ENCODE results near the gene LPIN1. TPM values are rescaled to one million over a fixed set of nuclear protein-coding genes. Genes with fewer than 3 reads are reported as not detected.

Gene LPIN1
- total and polyA plus RNA-seq, 2 of the 13 experiments (the other 11 are each of a cell fraction or from before 2014, with no cell fraction given): 9.7 to 19.4 TPM

DNA sequence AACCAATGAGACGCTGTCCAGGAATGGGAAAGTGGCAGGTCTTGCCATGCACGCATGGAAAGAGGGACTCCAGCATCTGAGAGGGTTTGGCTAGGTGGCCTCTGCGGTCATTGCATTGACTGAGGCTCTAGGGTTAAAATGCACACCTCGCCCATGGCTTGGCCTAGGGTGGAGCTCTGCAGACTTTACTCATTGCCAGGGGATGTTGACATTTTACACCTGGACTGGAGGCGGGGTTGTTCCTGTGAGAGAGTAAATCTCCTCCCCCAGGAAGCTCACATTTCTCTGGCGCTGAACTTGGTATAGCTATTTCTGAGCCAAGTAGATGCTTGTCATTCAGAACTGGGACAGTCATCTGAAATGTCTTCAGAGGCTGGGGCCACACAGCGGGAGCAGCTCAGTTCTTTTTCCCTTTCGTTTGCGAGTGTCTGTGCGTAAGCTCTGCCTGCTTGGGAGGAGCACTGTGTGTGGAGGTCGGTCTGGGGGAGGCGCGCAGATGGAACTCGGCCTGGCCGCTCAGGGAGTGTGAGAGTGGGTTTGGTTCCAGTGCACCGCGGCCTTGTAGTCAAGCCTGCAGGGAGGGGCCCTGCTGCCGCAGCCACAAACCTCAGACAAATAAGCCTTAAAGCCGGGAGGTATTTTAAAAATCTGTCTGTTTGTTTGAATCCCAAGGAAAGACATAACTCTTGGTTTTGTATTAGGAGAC, 76.5 kb downstream of the LPIN1 start (continued):
- TF ChIP-seq ZNF441 (CRISPR knock-in tag; IDR thresholded peaks at IDR 0.05; ENCODE audit: borderline replicate concordance) (no peak), ZEB1 (IDR thresholded peaks at IDR 0.05; ENCODE audit: insufficient replicate concordance, low read depth) (peak; percentile 91), ZNF329 (CRISPR knock-in tag; IDR thresholded peaks at IDR 0.05; ENCODE audit: low read depth) (no peak), SALL1 (CRISPR knock-in tag; IDR thresholded peaks at IDR 0.05) (peak; percentile 80), NCOA5 (CRISPR knock-in tag; IDR thresholded peaks at IDR 0.05) (no peak), NKX3-1 (CRISPR knock-in tag; IDR thresholded peaks at IDR 0.05) (no peak), FOXJ3 (CRISPR knock-in tag; IDR thresholded peaks at IDR 0.05; ENCODE audit: borderline replicate concordance) (no peak), ZNF766 (CRISPR knock-in tag; IDR thresholded peaks at IDR 0.05; ENCODE audit: borderline replicate concordance) (no peak), SP2 (CRISPR knock-in tag; IDR thresholded peaks at IDR 0.05) (no peak)
- TF ChIP-seq, protein P1, sequence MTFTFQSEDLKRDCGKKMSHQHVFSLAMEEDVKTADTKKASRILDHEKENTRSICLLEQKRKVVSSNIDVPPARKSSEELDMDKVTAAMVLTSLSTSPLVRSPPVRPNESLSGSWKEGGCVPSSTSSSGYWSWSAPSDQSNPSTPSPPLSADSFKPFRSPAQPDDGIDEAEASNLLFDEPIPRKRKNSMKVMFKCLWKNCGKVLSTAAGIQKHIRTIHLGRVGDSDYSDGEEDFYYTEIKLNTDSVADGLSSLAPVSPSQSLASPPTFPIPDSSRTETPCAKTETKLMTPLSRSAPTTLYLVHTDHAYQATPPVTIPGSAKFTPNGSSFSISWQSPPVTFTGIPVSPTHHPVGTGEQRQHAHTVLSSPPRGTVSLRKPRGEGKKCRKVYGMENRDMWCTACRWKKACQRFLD (CRISPR knock-in tag; IDR thresholded peaks at IDR 0.05; ENCODE audit: borderline replicate concordance): 0 out of 2 replicates have a peak, but pooled peaks have one; percentile 78
- TF ChIP-seq, protein P2, sequence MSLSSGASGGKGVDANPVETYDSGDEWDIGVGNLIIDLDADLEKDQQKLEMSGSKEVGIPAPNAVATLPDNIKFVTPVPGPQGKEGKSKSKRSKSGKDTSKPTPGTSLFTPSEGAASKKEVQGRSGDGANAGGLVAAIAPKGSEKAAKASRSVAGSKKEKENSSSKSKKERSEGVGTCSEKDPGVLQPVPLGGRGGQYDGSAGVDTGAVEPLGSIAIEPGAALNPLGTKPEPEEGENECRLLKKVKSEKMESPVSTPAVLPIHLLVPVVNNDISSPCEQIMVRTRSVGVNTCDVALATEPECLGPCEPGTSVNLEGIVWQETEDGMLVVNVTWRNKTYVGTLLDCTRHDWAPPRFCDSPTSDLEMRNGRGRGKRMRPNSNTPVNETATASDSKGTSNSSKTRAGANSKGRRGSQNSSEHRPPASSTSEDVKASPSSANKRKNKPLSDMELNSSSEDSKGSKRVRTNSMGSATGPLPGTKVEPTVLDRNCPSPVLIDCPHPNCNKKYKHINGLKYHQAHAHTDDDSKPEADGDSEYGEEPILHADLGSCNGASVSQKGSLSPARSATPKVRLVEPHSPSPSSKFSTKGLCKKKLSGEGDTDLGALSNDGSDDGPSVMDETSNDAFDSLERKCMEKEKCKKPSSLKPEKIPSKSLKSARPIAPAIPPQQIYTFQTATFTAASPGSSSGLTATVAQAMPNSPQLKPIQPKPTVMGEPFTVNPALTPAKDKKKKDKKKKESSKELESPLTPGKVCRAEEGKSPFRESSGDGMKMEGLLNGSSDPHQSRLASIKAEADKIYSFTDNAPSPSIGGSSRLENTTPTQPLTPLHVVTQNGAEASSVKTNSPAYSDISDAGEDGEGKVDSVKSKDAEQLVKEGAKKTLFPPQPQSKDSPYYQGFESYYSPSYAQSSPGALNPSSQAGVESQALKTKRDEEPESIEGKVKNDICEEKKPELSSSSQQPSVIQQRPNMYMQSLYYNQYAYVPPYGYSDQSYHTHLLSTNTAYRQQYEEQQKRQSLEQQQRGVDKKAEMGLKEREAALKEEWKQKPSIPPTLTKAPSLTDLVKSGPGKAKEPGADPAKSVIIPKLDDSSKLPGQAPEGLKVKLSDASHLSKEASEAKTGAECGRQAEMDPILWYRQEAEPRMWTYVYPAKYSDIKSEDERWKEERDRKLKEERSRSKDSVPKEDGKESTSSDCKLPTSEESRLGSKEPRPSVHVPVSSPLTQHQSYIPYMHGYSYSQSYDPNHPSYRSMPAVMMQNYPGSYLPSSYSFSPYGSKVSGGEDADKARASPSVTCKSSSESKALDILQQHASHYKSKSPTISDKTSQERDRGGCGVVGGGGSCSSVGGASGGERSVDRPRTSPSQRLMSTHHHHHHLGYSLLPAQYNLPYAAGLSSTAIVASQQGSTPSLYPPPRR (CRISPR knock-in tag; IDR thresholded peaks at IDR 0.05; ENCODE audit: borderline replicate concordance): peak; percentile 87
- TF ChIP-seq, protein P3, sequence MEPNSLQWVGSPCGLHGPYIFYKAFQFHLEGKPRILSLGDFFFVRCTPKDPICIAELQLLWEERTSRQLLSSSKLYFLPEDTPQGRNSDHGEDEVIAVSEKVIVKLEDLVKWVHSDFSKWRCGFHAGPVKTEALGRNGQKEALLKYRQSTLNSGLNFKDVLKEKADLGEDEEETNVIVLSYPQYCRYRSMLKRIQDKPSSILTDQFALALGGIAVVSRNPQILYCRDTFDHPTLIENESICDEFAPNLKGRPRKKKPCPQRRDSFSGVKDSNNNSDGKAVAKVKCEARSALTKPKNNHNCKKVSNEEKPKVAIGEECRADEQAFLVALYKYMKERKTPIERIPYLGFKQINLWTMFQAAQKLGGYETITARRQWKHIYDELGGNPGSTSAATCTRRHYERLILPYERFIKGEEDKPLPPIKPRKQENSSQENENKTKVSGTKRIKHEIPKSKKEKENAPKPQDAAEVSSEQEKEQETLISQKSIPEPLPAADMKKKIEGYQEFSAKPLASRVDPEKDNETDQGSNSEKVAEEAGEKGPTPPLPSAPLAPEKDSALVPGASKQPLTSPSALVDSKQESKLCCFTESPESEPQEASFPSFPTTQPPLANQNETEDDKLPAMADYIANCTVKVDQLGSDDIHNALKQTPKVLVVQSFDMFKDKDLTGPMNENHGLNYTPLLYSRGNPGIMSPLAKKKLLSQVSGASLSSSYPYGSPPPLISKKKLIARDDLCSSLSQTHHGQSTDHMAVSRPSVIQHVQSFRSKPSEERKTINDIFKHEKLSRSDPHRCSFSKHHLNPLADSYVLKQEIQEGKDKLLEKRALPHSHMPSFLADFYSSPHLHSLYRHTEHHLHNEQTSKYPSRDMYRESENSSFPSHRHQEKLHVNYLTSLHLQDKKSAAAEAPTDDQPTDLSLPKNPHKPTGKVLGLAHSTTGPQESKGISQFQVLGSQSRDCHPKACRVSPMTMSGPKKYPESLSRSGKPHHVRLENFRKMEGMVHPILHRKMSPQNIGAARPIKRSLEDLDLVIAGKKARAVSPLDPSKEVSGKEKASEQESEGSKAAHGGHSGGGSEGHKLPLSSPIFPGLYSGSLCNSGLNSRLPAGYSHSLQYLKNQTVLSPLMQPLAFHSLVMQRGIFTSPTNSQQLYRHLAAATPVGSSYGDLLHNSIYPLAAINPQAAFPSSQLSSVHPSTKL (CRISPR knock-in tag; IDR thresholded peaks at IDR 0.05): peak; percentile 96
- TF ChIP-seq, protein P4, sequence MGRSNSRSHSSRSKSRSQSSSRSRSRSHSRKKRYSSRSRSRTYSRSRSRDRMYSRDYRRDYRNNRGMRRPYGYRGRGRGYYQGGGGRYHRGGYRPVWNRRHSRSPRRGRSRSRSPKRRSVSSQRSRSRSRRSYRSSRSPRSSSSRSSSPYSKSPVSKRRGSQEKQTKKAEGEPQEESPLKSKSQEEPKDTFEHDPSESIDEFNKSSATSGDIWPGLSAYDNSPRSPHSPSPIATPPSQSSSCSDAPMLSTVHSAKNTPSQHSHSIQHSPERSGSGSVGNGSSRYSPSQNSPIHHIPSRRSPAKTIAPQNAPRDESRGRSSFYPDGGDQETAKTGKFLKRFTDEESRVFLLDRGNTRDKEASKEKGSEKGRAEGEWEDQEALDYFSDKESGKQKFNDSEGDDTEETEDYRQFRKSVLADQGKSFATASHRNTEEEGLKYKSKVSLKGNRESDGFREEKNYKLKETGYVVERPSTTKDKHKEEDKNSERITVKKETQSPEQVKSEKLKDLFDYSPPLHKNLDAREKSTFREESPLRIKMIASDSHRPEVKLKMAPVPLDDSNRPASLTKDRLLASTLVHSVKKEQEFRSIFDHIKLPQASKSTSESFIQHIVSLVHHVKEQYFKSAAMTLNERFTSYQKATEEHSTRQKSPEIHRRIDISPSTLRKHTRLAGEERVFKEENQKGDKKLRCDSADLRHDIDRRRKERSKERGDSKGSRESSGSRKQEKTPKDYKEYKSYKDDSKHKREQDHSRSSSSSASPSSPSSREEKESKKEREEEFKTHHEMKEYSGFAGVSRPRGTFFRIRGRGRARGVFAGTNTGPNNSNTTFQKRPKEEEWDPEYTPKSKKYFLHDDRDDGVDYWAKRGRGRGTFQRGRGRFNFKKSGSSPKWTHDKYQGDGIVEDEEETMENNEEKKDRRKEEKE (IDR thresholded peaks at IDR 0.05): no peak
- TF ChIP-seq, protein P5, sequence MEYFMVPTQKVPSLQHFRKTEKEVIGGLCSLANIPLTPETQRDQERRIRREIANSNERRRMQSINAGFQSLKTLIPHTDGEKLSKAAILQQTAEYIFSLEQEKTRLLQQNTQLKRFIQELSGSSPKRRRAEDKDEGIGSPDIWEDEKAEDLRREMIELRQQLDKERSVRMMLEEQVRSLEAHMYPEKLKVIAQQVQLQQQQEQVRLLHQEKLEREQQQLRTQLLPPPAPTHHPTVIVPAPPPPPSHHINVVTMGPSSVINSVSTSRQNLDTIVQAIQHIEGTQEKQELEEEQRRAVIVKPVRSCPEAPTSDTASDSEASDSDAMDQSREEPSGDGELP (IDR thresholded peaks at IDR 0.05; ENCODE audit: borderline replicate concordance, low read depth): peak; percentile 83; the same call in 1 of the 2 replicates
